GM19324 (cell line): Measurements from ENCODE around the gene NPAS4.

Experiments used
- ATAC-seq: cut with Tn5 transposase; IDR thresholded peaks from one replicate; pipeline ENCODE4 v1.9.1; 2021; ENCODE audit warnings: mild to moderate bottlenecking, moderate library complexity; ENCODE audit not compliant: unreplicated experiment, low FRiP score

NPAS4 gene

GRCh38 chr11:66473608-66474515, 53.0 kb downstream of the NPAS4 start:
- no peak for ATAC-seq

GRCh38 chr11:66475349-66476172, 54.7 kb downstream of the NPAS4 start:
- ATAC-seq = no peak
